Suprapubic skin (tissue), 4 donors: ENCODE data around the gene PPP1CC.

Source experiments
- CTCF ChIP-seq, 2 donors: fragments of 200-600 bp in 1 of 2; fragments of 450-650 bp in 1 of 2; sonication (generic) in 1 of 2; IDR thresholded peaks; one replicate each; pipeline ENCODE4 v1.5.1; 2016 to 2019; ENCODE audit warnings: antibody characterized with exemption in 2 of 2, mild to moderate bottlenecking in 1 of 2, moderate library complexity in 1 of 2
- EP300 ChIP-seq: sonication (generic); formaldehyde crosslinking; IDR thresholded peaks from one replicate; pipeline ENCODE4 v1.6.1; 2017; ENCODE audit warnings: antibody characterized with exemption
- POLR2A ChIP-seq, 2 donors: fragments of 450-650 bp; IDR thresholded peaks; one replicate each; pipeline ENCODE4 v1.6.1; 2017; ENCODE audit warnings: antibody characterized with exemption in 2 of 2, mild to moderate bottlenecking in 2 of 2, moderate library complexity in 2 of 2
- POLR2AphosphoS5 ChIP-seq, 3 donors: sonication (generic); formaldehyde crosslinking; IDR thresholded peaks; one replicate each; pipeline ENCODE4 v1.6.1; 2017; ENCODE audit warnings: antibody characterized with exemption in 3 of 3

GRCh38 chr12:110689281-110690126, 53.2 kb downstream of the PPP1CC start:
- TF ChIP-seq CTCF (IDR thresholded peaks at IDR 0.05) = no peak
- no peak for TF ChIP-seq EP300
- no peak for TF ChIP-seq POLR2A (IDR thresholded peaks at IDR 0.05)
- no peak for TF ChIP-seq POLR2AphosphoS5 (IDR thresholded peaks at IDR 0.05)
